Subcutaneous abdominal adipose tissue (tissue), 5 donors: Measurements from ENCODE around the gene ALDOB.

Experiments used
- H3K27ac ChIP-seq: one replicate; pipeline ENCODE4 v1.7.0; 2013; ENCODE audit warnings: low read depth, mild to moderate bottlenecking, inconsistent platforms, low read length, moderate library complexity
- H3K27me3 ChIP-seq, 5 donors: one replicate each; pipeline ENCODE4 v1.7.0; 2013; ENCODE audit warnings: low read length in 5 of 5, inconsistent platforms in 1 of 5; ENCODE audit not compliant: control insufficient read depth in 5 of 5, insufficient read depth in 4 of 5
- H3K36me3 ChIP-seq, 5 donors: one replicate each; pipeline ENCODE4 v1.7.0; 2013; ENCODE audit warnings: low read length in 5 of 5; ENCODE audit not compliant: control insufficient read depth in 5 of 5, insufficient read depth in 5 of 5
- H3K4me1 ChIP-seq, 5 donors: one replicate each; pipeline ENCODE4 v1.7.0; 2013; ENCODE audit warnings: low read length in 5 of 5, mild to moderate bottlenecking in 3 of 5, moderate library complexity in 1 of 5; ENCODE audit not compliant: control insufficient read depth in 5 of 5, insufficient read depth in 5 of 5
- H3K4me3 ChIP-seq, 5 donors: one replicate each; pipeline ENCODE4 v1.7.0; 2013; ENCODE audit warnings: low read length in 5 of 5, low read depth in 1 of 5
- H3K9ac ChIP-seq, 5 donors: one replicate each; pipeline ENCODE4 v1.7.0; 2013; ENCODE audit warnings: low read length in 5 of 5, mild to moderate bottlenecking in 4 of 5, moderate library complexity in 3 of 5
- H3K9me3 ChIP-seq, 5 donors: one replicate each; pipeline ENCODE4 v1.7.0; 2013; ENCODE audit warnings: low read length in 5 of 5; ENCODE audit not compliant: control insufficient read depth in 5 of 5
- donor health status: healthy.
- donor health status: healthy.
- donor health status: healthy.
- donor health status: healthy.
- donor health status: healthy.

ALDOB gene

GRCh38 chr9:101472891-101473290, 37.3 kb upstream of the ALDOB start:
- H3K9ac ChIP-seq: no peak overlapping the region
- no peaks in the 10 kb centered on the region for H3K9me3 ChIP-seq
- peaks cover 0 to 7% (median 5%) of the 10 kb centered on the region in 5 donors for H3K4me1 ChIP-seq
- H3K36me3 ChIP-seq: peaks cover 0 to 28% (median 18%) of the 10 kb centered on the region in 5 donors
- H3K27me3 ChIP-seq: no peaks in the 10 kb centered on the region
- no peak overlapping the region for H3K27ac ChIP-seq
- no peak overlapping the region for H3K4me3 ChIP-seq

- H3K9me3 ChIP-seq: no peaks in the 10 kb centered on the region
- H3K27me3 ChIP-seq: no peaks in the 10 kb centered on the region
- no peak overlapping the region for H3K9ac ChIP-seq
- H3K36me3 ChIP-seq: peaks cover 0 to 18% (median 9%) of the 10 kb centered on the region in 5 donors
- no peak overlapping the region for H3K27ac ChIP-seq
- H3K4me3 ChIP-seq: no peak overlapping the region
- H3K4me1 ChIP-seq: peaks cover 0 to 7% (median 2%) of the 10 kb centered on the region in 5 donors
Measured at GRCh38 chr9:101470929-101471328, 35.4 kb upstream of the ALDOB start.

- no peak overlapping the region for H3K4me3 ChIP-seq
- no peak overlapping the region for H3K9ac ChIP-seq
- H3K4me1 ChIP-seq: peaks cover 2 to 15% (median 8%) of the 10 kb centered on the region in 5 donors
- no peak overlapping the region for H3K27ac ChIP-seq
- peaks cover 0 to 10% (median 6%) of the 10 kb centered on the region in 5 donors for H3K36me3 ChIP-seq
- no peaks in the 10 kb centered on the region for H3K27me3 ChIP-seq
- no peaks in the 10 kb centered on the region for H3K9me3 ChIP-seq
Measured at GRCh38 chr9:101470021-101470420, 34.4 kb upstream of the ALDOB start.

- Histone ChIP-seq H3K36me3 (peaks cover 0 to 3% (median under 1%) of the 10 kb centered on the region in 5 donors), H3K9ac (no peak overlapping the region), H3K27me3 (no peaks in the 10 kb centered on the region)
Measured at GRCh38 chr9:101469026-101469425, 33.5 kb upstream of the ALDOB start.

GRCh38 chr9:101468116-101468515, 32.5 kb upstream of the ALDOB start:
- H3K4me3 ChIP-seq: peak overlapping the region in 1 of 5 donors; percentile 27
- H3K9me3 ChIP-seq: no peaks in the 10 kb centered on the region
- no peaks in the 10 kb centered on the region for H3K27me3 ChIP-seq
- no peak overlapping the region for H3K27ac ChIP-seq
- peaks cover 2 to 16% (median 8%) of the 10 kb centered on the region in 5 donors for H3K4me1 ChIP-seq
- no peak overlapping the region for H3K9ac ChIP-seq
- no peaks in the 10 kb centered on the region for H3K36me3 ChIP-seq

More at GRCh38 chr9:101469026-101469425, 33.5 kb upstream of the ALDOB start:
- Histone ChIP-seq H3K9me3 (no peaks in the 10 kb centered on the region), H3K27ac (no peak overlapping the region), H3K4me3 (no peak overlapping the region), H3K4me1 (peaks cover 2 to 16% (median 8%) of the 10 kb centered on the region in 5 donors)

GRCh38 chr9:101467690-101468089, 32.1 kb upstream of the ALDOB start:
- Histone ChIP-seq H3K27ac (no peak overlapping the region), H3K9ac (no peak overlapping the region), H3K27me3 (no peaks in the 10 kb centered on the region), H3K9me3 (no peaks in the 10 kb centered on the region), H3K4me3 (no peak overlapping the region), H3K36me3 (no peaks in the 10 kb centered on the region), H3K4me1 (peaks cover 2 to 16% (median 8%) of the 10 kb centered on the region in 5 donors)

- no peak overlapping the region for H3K4me3 ChIP-seq
- H3K36me3 ChIP-seq: no peaks in the 10 kb centered on the region
- no peaks in the 10 kb centered on the region for H3K9me3 ChIP-seq
- no peaks in the 10 kb centered on the region for H3K27me3 ChIP-seq
- H3K4me1 ChIP-seq: peaks cover 2 to 16% (median 8%) of the 10 kb centered on the region in 5 donors
- no peak overlapping the region for H3K9ac ChIP-seq
- H3K27ac ChIP-seq: no peak overlapping the region
Measured at GRCh38 chr9:101466863-101467262, 31.3 kb upstream of the ALDOB start.

GRCh38 chr9:101465326-101465915, 29.8 kb upstream of the ALDOB start:
- Histone ChIP-seq H3K4me1 (peaks cover 2 to 13% (median 7%) of the 10 kb centered on the region in 5 donors), H3K36me3 (no peaks in the 10 kb centered on the region), H3K9me3 (no peaks in the 10 kb centered on the region), H3K9ac (no peak overlapping the region), H3K4me3 (peak overlapping the region in 1 of 5 donors; percentile 14), H3K27me3 (no peaks in the 10 kb centered on the region), H3K27ac (no peak overlapping the region)

- Histone ChIP-seq H3K4me3 (no peak overlapping the region), H3K36me3 (no peaks in the 10 kb centered on the region), H3K9me3 (no peaks in the 10 kb centered on the region), H3K27ac (no peak overlapping the region), H3K9ac (no peak overlapping the region), H3K27me3 (no peaks in the 10 kb centered on the region), H3K4me1 (peaks cover 2 to 23% (median 12%) of the 10 kb centered on the region in 5 donors)
Measured at GRCh38 chr9:101463397-101463796, 27.8 kb upstream of the ALDOB start.

GRCh38 chr9:101462558-101462957, 27.0 kb upstream of the ALDOB start:
- Histone ChIP-seq H3K9ac (no peak overlapping the region), H3K27ac (no peak overlapping the region), H3K36me3 (no peaks in the 10 kb centered on the region), H3K4me1 (peaks cover 2 to 24% (median 16%) of the 10 kb centered on the region in 5 donors), H3K4me3 (no peak overlapping the region), H3K9me3 (no peaks in the 10 kb centered on the region), H3K27me3 (no peaks in the 10 kb centered on the region)
